HG02938 (cell line): Measurements from ENCODE around the gene RPL37.
"Not testable (repeated sequence)": the region's sequence is repeated elsewhere in the genome, so short reads cannot be mapped to it uniquely, and the experiment has no call there.

Experiments
- ATAC-seq: cut with Tn5 transposase; IDR thresholded peaks from one replicate; pipeline ENCODE4 v1.9.1; 2021; ENCODE audit warnings: mild to moderate bottlenecking, moderate library complexity; ENCODE audit not compliant: unreplicated experiment

RPL37 gene

GRCh38 chr5:40834391-40834848, 602 bp downstream of the RPL37 start:
- ATAC-seq, result no peak

- no peak for ATAC-seq
Observed at GRCh38 chr5:40833712-40834229, 1.3 kb downstream of the RPL37 start.

- ATAC-seq, result no peak
Observed at GRCh38 chr5:40832345-40832744, 2.7 kb downstream of the RPL37 start.

DNA sequence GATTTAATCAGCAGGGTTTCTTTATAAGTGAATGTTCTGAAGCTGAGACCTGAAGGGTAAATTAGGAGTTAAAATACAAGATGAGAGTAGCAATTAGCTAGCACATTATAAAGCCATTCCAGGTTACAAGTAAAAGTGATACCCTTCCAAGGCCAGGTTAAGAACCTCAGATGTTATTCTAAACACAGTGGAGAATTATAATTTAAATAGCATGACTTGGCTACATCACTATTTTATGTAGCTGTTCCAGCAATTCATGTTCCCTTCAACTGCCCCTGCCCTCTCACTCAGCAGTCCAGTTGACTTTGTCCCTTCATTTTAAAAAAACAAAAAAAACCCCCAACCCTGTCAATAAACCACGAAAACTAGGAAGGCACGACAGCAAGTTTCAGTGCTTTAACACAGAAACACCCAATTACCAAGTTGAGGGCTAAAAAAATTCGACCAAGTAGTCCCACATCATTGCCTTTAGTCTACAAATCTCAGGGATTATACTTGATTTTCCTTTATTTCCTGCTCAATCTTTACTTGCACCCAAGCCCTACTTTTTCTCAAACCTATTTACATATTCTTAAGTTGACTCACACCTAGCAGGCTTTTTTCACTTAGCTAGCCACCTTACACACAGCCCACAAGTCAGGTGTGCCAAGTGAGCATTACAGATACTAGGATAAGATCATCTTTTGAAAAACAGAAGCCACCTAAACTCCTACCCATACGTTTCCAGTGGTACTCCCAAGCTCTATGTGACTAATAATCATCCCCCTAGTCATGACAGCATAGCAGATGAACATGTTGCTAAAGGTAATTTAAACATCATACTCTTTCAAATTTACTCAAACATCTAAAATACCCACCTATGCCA, 3.4 kb downstream of the RPL37 start:
- ATAC-seq, result no peak

GRCh38 chr5:40829748-40830533, 5.1 kb downstream of the RPL37 start:
- no peak for ATAC-seq

DNA sequence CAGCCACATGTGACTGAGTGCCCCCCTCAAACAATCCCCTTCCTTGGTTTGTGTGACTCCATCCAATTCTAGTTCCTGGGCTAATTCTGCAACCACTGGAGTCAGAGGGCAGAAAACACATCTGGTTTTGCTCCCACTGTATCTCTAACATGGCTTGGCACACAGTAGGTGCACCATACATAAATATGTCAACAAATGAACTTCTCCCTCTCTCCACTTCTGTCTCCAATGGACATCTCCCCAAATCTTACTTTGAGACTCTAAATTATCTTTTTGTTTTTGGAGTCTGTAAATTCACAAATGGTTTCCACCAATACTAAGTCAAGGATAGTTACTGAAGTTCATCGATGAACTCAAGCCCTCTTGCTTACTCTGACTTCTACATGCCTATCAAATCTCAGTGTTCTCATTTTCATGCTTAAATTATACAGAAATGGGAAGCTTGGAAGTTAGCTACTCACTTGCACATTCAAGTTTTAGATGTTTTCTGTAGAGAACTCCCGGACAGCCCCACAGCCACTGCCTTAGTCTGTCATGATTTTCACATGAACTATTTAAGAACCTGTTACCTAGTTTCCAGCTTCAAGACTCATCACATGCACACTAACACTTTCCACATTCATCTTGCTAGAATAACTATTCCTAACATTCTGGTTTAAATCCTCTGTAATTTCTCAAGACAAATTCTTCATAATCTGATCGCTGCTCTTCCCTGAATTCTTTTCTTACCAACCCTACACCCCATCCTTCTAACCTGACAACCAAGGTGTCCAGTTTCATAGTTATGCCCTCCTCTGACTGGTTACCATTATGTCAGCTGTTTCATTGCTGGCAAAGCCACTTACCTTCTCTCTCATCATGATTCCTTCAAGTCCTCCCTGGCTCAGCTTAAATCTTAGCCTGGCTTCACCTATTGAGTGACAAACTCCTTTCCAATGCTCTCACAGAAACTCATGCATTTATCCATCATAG, 6.0 kb downstream of the RPL37 start:
- no peak for ATAC-seq

- ATAC-seq, result no peak
Observed at GRCh38 chr5:40828021-40828631, 6.9 kb downstream of the RPL37 start.

DNA sequence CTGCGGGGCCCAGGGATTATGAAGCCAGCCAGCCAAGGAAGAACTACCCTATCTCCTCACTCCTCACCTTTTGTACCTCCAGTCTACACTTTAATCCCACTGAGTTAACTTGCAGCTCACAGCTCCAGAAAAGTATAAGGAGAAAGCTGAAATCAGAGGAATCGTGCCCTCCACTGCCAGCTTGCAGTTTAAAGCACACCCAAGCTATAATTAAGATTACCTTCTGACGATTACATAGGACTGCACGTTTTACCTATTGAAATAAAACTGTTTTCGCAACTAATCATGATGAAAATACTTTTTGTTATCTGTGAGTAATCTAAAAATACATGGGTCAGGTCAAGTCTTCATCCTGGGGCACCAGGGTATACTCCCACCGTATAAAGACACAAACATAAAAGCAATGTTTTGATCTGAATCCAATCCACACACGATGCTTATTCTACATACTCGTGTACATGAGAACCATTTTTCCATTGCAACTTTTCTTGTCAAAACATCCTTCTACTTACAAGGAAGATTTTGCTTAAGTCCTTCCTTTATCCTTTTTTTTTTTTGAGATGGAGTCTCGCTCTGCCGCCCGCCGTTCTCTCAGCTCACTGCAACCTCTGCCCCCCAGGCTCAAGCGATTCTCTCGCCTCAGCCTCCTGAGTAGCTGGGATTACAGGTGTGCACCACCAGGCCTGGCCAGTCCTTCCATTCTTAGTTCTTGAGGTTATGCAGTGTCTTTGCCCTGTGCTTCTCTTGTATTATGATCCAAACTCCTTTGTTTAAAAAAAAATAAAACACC, 7.6 kb downstream of the RPL37 start:
- no peak for ATAC-seq

DNA sequence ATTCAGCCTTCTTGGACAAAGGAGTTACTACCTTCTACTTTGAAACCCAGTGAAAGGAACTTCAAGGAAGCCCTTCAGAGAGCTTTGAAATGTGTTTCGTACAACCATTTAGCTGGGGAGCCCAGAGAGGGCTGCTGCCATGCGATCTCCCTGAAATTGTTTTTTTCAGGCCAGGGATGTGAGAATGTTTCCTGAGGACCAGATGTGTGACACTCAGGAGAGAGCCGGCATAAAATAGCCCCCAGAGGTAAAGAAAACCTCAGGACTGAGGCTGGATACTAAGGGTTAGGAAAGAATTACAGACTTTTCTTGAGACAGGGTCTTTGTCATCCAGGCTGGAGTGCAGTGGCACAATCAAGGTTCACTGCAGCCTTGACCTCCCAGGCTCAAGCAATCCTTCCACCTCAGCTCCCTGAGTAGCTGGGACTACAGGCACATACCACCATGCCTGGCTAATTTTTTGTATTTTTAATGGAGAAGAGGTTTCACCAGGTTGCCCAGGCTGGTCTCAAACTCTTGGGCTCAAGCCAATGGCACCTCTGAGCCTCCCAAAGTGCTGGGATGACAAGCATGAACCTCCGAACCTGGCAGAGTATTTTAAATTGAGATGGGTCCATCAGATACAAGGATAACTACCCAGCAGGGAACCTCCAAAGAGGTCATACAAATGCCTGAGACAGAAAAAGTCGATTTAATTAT, 8.4 kb downstream of the RPL37 start:
- no peak for ATAC-seq

DNA sequence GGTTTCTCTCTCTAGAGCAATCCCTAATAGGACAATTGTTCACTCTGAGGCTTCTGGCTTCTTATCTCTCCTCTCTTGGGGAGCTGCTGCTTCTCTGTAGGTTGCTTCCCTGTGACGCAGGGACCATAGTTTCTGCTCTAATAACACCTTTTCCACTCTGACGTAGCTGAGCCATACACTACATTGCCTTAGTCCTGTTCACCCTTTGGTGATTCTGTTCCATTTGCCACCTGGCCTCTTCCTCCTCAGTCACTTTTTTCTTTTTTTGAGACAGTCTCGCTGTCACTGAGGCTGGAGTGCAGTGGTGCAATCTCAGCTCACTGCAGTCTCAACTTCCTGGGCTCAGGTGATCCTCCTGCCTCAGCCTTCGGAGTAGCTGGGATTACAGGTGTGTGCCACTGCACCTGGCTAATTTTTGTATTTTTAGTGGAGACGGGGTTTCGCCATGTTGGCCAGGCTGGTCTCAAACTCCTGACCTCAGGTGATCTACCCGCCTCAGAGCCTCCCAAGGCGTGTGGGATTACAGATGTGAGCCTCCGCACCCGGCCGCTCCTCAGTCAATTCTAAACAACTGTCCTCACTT, 9.5 kb downstream of the RPL37 start:
- ATAC-seq, result not testable (repeated sequence)

DNA sequence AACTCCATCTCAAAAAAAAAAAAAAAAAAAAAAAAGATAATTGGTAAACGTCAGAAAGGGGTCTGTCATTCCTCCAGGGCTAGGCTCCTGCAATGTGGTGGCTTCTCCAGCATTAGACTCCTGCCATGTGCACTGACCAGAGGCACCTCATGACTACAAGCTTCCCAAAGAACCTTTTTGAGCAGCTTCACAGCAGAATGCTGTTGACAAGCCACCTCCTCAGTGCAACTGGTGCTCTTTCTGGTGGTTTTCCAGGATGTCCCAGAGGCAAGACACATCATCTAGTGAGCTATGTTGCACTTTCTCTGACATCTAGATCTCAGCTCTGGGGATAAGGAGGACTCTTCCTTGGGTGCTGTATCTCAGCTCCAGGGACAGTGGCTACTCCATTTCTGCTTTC, 11.6 kb downstream of the RPL37 start:
- no peak for ATAC-seq

GRCh38 chr5:40813698-40814281, 21.2 kb downstream of the RPL37 start:
- ATAC-seq, result no peak

DNA sequence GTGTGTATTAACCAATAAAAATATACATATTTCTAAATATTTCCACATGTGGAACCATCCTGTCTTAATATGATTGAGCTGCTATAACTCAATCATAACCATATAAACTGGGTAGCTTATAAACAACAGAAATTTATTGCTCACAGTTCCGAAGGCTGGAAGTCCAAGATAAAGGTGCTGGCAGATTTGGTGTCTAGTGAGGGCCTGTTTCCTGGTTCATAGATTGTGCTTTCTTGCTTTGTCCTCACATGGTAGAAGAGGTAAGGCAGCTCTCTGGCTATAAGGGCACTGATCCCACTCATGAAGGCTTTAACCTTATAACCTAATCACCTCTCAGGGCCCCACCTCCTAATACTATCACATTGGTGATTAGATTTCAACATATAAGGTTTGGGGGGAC, 22.9 kb downstream of the RPL37 start:
- ATAC-seq, result no peak

DNA sequence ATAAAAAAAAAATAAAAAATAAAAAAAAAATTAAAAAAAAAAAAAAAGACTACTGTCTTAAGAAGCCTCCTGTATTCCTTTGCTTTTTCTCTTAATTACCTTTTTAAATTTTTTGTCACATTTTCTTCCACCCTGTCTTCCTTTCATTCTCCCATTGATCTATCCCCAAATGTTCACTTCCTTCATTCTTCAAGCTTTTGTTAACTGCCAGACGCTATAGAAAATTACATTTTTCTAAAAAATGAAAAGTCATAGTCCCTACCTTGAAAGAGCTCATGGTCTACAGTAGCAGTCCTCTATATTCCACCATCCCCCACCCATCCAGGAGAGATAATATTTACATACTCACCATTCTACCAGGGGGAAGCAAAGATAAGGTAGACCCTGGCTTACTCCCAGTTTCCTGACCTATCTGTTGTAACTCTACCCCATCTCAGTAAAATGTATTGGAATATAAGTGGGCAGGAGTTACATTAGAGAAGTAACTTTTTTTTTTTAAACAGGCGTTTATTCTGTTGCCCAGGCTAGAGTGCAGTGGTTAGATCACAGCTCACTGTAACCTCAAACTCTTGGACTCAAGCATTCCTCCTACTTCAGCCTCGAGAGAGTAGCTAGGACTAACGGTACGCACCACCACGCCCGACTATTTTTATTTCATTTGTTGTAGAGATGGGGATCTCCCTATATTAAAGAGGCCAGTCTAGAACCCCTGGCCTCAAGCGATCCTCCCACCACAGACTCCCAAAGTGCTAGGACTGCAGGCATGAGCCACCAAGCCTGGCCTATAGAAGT, 33.1 kb downstream of the RPL37 start:
- no peak for ATAC-seq

DNA sequence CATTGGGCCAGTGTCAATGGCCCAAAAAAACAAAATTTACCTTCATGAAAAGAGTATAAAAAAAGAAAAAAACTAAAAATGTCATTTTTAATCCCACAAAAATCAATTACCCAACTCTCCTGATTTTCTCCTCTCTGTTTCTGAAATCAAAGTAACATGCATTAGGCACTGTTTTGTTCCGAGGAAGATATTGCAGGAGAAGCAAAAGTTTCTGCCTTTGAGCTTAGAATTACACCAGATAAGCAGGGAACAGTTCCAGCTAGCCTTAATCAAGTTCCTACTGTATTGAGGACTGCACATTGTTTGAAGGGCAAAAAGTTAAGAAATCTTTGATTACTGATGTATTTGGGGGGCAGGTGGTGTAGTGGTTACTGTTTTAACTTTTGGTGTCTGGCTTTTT, 35.8 kb downstream of the RPL37 start:
- no peak for ATAC-seq

DNA sequence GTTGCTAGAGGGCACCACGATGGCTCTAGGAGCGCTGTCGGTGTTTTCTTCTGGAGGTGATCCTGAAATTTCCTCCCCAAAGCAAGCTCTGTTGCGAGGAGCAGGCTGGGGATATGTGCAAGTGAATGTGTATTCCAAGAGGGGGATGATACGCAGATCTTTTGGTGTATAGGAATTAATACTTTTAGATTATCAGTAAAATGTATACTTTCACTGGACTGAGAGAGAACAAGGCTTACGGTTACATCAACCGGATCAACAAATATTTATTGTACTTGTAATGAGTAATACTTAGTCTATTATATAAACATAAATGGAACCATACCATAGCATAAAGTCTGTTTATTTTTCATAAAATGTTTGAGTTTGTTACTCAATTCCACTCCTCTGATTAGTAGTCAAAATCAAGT, 36.2 kb downstream of the RPL37 start:
- ATAC-seq, result no peak
